Middle frontal gyrus (tissue), 1 donor: ENCODE data around the gene WDR18.

Source experiments
- DNase-seq: peaks from one replicate; pipeline ENCODE4 v3.0.0-alpha.2; 2015; ENCODE audit warnings: low spot score; ENCODE audit errors: extremely low spot score

Gene WDR18, protein sequence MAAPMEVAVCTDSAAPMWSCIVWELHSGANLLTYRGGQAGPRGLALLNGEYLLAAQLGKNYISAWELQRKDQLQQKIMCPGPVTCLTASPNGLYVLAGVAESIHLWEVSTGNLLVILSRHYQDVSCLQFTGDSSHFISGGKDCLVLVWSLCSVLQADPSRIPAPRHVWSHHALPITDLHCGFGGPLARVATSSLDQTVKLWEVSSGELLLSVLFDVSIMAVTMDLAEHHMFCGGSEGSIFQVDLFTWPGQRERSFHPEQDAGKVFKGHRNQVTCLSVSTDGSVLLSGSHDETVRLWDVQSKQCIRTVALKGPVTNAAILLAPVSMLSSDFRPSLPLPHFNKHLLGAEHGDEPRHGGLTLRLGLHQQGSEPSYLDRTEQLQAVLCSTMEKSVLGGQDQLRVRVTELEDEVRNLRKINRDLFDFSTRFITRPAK

DNA sequence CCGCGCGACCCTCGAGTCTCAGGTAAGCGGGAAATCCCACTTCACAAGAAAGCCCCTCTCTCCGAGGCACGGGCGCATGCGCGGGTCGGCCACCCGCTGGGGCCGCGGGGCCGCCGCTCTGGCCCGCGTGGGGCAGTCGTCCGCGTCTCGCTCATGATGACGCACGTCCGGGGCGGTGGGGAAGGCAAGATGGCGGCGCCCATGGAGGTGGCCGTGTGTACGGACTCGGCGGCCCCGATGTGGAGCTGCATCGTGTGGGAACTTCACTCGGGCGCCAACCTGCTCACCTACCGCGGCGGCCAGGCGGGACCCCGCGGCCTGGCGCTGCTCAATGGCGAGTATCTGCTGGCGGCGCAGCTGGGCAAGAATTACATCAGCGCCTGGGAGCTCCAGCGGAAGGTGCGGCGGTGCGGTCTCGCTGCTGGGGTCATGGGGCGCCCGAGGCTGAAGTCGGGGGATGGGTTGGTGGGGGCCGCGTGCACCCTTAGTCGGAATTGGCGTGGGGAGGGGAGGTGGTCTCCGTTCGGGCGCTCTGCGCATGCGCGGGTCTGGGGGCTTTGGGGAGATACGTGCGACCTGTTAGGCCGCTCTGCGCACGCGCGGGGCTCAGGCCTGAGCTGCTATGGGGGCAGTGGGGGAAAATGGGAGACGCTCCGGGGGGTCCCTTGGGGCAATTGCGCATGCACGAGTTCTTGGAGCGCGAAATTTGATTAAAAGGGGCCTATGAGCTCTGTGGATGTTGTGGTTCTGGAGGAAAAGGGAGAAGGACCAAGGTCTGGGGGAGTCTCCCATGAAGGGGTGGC, at the start of gene WDR18:
Gene WDR18, plus strand, starts transcription at position 181 of the 803 bp plus-strand sequence. Its CDS starts 9 bp downstream, at position 190.
- DNase-seq: peak; percentile 88

DNA sequence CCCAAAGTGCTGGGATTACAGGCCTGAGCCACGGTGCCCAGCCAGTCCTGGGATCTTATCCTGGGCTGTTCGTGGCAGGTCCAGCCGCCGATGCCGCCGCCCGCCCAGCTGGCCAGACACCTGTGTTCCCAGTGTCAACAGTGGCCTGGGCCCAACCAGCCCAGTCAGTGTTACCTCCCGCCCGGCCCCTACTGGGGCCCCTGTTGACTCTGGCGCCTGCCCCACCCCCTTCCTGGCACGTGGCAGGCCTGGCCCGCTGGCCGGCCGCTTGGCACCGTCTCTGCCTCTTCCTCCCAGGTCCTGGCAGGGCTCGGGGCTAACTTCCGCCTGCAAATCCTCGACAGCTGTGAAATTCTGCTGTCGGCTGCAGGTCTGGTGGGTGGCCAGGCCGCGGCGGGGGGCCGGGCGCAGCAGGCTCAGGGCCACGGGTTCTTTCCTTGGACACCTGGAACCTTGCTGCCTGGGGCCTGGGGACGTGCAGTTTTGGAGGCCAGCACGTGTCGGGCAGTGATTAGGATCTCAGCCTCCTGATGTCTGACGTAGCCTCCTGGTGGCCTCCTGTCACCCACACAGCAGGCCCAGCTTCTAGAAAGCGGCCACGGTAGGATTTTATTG, 49.2 kb upstream of the WDR18 start:
- DNase-seq: no peak

DNA sequence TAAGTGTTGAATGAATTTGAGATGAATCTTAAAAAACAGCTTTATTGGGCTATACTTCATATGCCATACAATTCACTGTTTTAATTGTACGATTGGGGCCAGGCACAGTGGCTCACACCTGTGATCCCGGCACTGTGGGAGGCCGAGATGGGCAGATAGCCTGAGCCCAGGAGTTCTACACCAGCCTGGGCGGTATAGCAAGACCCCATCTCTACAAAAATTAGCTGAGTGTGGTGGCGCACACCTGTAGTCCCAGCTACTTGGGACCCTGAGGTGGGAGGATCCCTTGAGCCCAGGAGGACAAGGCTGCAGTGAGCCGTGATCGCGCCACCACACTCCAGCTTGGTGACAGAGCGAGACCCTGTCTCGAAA, 48.0 kb upstream of the WDR18 start:
- DNase-seq: no peak

DNA sequence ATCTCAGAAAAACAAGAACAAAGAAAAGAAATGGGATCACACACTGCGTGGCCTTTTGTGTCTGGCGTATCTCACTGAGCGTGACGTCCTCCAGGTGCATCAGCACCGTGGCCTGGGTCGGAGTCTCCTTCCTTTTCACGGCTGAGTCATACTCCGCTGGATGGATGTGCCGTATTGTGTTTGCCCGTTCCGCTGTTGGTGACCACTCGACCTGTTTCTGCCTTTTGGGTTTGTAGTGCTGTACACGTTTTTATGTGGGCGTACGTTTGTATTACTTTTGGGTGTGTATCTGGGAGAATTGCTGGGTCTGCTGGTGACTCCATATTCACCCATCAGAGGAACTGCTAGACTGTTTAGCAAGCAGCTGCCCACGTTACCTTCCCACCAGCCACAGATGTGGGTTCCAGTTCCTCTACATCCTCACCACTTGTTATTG, 46.9 kb upstream of the WDR18 start:
- DNase-seq: no peak

DNA sequence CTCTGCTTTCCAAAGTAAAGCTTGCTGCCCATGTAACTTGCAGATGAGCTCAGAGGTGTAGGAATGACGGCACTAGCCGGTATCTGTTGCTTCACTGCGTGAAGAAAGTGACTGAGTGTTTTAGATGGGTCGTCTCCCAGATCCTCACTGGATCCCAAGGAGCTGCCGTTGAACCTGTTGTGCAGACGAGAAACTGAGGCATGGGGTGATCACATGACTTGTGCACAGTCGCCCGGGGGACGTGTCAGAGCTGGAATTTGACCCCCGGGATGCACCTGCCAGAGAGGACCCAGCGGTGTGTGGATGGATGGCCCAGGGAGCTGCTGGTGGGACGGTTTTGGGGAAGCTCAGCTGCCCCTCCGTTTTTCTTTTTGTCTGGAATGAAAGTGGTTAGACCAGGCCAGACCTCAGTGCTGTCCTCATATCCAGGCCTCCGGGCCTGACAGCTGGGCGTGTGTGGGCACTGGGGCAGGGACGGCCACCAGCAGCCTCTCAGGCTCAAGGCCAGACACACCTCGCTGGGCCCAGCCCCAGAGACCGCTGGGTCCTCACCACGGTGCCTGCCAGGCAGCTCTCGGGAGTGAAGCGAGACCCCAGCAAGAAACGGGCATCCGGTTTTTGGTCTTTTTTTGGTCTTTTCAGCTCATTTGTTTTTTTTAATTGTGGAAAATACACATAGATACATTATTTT, 45.8 kb upstream of the WDR18 start:
- DNase-seq: no peak

DNA sequence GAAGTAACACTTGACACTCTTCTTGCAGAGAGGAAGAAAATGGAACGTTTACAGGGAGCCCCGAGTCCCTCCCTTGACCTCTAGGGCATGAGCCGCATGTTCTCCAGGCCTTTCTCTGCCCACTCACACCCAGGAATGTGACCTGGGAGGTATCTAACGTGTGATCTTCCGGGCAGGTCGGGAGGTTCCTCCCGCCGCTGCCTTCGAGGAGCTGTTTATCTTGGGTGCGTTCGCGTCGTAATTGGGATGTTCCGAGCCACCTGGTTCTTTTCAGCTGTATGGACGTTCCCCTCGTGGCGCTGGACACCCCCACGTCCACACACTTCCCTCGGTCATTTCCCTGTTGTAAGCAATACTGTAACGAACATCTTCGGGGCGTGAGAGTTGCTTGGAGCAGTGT, 44.7 kb upstream of the WDR18 start:
- no peak for DNase-seq

DNA sequence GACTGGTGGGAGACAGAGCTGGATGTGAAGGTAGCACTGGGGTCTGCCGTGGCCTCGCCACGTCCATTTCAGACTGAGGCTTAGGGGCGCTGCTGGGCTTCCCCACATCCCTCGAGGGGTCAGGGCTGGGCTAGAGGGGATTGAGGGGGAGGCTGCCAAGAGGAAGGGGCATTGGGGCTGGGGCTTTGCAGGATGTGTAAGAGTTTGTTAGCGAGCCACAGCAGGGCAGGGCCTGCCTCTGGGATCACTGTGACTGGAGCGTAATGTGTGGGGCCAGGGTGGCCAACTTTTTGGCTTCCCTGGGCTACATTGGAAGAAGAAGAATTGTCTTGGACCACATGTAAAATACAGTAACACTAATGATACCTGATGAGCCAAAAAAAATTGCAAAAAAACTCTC, 44.2 kb upstream of the WDR18 start:
- no peak for DNase-seq

DNA sequence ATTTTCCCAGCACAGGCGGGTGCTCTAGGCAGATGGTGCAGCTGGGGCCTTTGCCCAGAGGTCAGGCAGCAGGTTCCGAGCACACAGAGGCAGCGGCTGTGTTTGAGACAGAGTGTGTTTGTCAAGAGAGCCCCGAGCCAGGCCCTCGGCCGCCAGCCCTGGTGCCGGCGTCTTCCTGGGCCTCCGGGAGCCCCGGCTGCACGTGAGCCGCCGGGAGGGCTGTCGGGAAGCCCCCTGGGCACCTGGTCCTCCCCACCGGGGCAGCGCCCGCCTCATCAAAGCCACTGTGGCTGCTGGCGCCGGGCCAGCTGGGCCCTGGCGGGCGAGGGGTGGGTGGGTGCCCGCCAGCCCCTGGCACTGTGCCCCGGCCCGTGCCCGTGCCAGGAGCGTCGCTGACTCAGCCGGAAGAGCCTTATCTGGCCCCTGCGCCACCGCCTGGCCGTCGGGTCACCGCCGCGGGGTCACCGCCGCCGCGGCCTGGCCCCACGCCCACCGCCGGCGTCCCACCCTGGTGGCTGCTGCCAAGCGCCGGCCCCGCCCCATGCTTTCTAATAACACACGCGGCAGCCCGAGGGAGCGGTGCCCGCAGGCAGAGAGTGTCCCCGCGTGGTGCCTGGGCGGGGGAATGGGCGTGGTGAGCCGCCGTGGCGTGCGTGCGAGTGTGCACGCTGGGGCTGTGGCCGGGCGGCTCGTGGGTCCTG, 43.4 kb upstream of the WDR18 start:
- DNase-seq: no peak

DNA sequence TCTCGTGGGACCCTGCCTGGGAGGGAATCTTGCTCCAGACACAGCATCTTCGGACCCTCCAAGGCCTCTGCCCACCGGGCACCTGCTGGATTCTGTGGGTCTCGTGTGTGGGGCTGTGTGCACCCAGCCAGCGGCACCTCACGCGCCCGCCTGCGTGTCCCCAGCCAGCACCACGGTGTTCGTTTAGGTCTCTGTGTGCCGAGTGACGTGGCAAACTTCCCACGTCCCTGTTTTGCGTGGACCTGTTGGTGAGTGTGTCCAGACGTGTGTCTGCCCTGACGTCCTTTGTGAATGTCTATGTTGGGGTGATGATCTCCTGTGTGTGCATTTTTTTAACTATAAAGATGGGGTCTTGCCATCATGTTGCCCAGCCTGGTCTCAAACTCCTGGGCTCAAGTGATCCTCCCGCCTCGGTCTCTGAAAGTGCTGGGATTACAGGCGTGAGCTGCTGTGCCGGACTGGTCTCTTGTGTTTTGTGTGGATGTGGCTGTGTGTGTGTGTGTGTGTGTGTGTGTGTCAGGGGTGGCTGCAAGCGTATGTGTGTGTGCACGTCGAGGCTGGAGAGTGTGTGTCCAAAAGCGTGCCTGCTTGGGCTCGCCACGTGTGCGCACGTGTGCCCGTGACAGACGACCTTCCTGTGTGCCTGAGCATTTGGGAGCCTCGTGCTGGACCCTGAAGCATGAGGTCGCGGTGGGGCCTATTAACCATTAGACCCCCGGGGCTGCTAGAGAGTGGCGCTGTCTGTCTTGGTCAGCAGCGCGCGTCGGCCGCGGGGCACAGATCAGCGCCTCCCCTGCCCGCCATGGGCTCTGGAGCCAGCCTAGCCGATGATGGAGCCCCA, 42.6 kb upstream of the WDR18 start:
- DNase-seq: no peak

DNA sequence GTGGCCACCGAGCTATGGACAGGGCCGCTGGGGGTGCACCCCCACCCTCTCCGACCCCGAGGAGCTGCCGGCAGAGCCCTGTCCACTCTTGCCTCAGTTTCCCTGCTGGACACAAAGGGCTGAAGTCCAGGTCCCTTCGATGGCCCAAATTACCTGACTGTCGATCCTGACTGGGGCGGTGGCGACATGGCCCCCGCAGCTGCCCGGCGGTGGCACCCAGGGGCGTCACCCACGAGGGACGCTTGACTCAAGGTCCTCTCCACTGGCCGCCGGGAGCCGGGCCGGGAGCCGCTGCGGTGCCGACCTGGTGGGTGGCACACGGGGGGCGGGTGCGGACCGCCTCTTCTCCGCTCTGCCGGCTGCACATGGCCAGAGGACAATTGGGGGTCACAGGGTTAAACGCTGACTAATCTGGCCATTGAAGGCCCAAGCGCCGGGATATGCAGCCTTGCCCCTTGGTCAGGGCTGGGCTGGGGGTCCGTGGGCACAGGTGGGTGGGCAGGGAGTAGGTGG, 42.0 kb upstream of the WDR18 start:
- no peak for DNase-seq

DNA sequence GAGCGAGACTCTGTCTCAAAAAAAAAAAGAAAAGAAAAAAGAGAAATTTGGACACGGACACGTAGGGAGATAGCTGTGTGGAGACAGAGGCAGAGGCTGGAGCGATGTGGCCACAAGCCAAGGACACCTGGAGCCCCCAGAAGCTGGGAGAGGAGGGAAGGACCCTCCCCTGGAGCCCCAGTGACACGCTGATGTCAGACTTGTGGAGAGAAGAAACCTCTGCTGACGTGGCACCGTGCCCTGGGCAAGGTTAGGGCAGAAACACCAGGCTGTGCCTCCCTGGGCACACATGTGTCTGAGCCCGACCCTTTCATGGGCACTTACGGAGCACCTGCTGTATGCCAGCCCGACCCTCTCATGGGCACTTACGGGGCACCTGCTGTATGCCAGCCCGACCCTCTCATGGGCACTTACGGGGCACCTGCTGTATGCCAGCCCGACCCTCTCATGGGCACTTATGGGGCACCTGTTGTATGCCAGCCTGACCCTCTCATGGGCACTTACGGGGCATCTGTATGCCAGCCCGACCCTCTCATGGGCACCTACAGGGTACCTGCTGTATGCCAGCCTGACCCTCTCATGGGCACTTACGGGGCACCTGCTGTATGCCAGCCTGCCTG, 40.5 kb upstream of the WDR18 start:
- no peak for DNase-seq

DNA sequence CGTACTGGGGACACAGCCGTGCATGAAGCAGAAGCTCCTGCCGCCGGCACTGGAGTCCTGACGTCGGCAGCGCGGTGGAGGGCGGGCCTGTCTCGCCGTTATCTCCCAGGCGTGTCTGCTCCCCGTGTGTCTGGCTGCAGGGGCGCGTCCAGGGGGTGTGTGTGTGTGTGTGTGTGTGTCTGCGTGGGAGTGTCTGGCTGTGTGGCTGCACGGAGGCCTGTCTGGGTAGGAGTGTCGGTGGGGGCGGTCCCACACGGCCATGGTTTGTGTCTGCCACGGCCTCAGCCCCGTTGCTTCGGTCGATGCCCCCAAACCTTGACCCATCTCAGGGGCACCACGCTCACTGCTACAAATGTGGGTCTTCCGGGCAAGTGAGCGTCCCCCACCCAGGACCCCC, 40.0 kb upstream of the WDR18 start:
- no peak for DNase-seq

DNA sequence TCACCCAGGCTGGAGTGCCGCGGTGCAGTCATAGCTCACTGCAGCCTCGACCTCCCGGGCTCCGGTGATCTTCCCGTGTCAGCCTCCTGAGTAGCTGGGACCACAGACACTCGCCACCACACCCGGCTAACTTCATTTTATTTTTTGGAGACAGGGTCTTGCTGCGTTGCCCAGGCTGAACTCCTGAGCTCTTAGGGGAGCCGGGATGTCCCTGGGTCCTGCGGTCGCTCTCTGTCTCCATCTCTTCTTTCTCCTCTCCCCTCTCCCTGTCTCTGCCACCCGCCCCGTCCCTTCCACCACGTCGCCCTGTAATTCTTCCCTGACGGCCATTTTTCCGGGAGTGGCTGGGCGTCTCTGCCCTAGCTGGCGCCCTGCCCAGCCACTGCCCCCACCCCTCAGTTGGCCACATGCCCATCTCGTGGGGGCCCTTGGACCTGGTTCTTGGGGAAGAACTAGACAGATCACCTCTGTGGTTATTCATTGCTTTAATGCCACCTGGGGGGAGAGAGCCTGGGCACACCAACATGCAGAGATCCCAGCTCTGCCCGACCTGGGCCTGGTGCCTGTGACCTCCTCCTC, 39.4 kb upstream of the WDR18 start:
- DNase-seq: no peak

DNA sequence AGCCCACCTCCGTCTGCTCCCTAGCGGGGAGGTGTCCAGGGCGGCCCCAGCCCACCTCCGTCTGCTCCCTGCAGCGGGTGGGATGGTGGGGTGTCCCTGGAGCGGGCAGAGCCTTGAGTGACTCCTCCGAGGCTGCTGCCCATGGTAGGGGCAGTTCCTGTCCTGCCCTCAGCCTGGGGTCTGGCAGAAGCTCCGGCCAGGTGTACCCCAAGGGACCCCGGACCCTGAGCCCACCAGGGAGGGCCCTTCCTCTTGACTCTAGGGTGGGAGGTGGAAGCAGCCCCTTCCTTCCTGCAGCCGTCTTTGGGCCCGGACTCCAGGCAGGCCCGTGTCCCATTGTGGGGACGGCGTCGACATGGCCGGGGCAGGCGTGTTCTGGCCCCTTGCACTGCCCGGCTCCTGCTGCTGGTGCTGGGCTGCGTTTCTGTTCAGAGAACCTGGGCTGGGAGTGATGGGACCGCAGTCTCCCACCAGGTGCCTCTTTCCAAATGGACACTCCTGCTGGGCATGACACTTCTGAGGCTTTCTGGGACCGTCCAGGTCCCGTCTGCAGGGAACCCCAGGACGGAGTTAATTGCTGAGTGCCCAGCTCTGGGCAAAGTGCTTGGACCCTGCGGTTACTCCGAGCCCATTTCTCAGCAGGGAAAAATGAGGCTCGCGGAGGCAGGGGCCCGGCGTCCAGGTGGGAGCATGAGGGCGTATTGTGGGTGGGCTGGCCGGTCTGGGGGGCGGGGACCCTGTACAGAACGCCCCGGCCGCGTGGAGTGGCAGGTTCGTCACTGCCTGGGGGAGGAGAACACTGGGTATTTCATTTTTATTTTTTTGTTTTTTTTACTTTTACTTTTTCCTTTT, 38.5 kb upstream of the WDR18 start:
- DNase-seq: no peak

DNA sequence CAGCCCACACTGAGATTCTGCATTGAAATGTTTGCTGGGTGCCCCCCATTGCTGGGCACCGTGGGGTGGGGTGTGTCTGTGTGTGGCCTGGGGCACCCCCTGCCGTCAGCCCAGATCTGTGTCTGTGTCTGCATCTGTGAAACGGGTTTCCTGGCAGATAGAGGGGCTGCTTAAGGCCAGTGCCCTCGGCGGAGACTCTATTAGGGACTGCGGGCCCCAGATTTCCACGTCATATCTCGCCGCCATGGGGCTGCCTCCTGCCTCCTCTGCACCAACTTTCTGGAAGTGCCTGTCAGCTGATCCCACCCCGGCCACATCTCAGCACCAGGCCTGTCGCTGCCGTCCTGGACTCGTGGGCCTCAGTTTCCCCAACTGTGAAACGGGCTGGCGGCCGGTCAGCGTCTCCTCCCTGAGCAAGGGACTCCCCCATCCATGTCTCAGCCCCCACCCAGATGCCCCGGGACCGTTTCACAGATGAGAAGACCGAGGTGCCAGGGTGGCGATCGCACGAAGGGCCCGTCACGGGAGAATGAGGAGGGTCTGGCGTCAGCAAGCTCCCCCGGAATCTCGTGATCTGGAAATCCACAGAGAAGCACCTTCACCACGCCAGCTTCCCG, 36.9 kb upstream of the WDR18 start:
- DNase-seq: no peak

DNA sequence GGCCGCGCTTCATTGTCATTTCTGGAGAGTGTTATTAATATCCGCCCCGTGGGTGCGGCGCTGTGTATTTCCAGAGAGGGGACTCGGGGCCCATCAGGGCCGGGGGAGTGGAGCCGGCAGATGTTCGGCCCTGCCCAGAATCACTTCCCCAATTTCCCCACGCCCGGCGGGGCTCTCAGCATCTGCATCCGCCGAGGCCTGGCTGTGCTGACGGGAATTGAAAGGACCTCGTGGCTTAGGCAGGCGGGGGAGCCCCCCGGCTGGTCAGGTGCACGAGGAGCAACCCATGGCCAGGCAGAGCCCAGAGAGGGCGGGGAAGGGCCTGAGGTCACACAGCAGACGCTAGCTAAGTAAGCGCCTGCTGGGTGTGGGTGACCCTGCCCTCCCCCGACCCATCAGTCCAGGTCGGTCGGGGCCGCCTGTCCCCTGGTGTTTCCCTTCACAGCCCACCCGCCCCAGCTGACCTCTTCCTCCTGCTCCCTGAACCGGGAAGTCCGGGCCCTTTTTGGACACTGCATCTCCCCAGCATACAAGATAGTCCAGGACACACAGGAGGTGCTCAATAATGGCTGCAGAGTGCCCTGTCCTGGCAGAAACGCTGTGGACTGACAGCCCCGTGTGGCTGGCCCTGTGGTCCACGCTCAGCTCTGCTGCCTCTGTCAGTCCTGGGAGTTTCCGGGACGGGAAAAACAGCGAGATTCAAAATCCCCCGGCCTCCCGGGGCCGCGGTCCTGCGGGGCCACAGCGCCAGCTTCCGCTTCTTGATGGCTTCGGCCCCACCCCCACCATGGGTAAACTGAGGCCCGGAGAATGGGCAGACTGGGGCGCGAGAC, 36.2 kb upstream of the WDR18 start:
- DNase-seq: no peak
